Activated T-cell treated with anti-CD3 and anti-CD28 coated beads for 4 hours (primary cell): ENCODE data around the gene ARHGAP24.
"Not testable (repeated sequence)": the region's sequence is repeated elsewhere in the genome, so short reads cannot be mapped to it uniquely, and the experiment has no call there.

Experiments
- DNase-seq: peaks from one replicate; pipeline ENCODE4 v3.0.0-alpha.2; 2020

ARHGAP24 gene

DNA sequence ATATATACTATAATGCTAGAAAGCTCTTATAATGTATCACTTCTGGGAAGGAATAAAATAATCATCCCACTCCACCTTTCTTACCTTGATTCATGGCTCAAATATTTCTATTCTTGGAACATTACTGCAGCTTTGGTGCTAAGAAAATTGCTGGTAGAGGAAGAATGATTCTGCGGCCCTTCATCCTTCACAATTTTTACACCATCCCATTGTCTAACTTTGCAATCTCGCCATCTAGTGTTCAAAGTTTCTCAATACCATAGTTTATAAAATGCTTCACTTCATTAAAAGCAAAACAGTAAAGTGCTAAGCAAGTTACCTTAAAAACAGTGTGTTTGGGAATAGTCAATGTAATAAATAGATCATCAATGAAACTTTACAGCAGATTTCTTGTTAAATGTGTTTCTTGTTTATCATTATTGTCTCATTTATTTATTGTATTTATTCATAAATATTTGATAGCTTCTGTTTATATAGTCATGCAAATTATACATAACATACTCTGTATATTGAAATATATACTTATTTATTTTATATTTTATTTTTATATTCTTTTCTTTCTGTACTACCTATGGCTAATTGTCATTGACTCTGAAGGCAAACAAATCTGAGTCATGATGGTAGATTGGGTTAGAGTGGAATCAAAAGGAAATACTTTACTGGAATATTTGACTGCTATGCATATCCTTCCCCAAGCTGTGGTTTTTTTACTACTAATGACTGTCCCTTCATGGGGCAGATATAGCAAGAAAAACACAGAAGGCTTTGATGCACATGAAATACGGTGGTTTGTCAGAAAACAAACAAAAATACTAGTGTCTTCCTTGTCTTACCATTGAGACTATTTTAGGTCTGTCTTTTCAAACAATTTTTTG, 494.2 kb downstream of the ARHGAP24 start:
- DNase-seq, result no peak

DNA sequence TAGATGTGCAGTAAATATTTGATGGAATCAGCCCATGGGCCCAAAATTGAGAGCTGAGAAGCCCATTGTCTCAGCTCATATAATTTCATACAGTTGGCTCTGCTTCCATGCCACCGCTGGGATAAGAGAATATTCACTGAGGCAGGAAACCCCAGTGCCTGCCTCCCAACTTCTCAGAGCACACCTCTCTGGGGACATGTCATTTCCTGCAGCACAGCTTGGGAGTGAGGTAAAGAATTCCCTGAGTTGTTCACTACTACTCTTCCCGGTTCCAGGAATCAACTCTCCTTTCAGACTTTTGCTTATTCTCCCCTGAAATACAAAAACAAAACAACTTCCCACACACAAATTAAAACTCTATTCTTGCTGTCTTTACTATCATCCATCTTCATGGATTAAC, 495.6 kb downstream of the ARHGAP24 start:
- no peak for DNase-seq

DNA sequence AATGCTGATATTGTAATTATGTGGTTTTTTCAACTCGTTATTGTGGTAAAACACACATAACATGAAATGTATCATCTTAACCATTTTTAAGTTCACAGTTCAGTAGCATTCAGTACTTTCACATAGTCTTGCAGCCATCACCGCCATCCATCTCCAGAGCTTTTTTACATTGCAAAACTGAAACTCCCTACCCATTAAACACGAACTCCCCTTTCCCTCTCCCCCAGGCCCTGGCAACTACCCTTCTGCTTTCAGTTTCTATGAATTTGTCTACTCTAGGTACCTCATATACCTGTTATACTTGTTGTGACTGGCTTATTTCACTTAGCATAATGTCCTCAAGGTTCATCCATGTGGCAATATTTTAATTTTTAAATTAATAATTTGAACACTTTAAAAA, 504.3 kb downstream of the ARHGAP24 start:
- no peak for DNase-seq

DNA sequence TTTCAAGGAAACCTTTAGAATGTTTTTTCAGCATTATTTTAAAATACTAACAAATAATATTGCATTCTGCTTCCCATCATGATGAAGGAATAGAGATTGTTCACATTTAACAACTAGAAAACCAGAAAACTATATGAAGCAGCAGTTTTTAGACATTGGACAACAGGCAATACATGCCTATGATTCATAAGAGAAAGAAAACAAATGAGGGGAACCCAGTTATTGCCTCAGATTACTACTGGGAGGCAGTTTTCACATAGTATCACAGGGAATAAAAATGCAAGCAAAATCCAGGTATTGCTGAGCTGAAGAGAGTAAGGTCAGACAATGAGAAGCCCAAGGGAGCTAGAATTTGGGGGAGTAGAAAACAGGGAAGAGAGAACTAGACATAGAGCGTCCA, 511.3 kb downstream of the ARHGAP24 start:
- DNase-seq, result no peak

DNA sequence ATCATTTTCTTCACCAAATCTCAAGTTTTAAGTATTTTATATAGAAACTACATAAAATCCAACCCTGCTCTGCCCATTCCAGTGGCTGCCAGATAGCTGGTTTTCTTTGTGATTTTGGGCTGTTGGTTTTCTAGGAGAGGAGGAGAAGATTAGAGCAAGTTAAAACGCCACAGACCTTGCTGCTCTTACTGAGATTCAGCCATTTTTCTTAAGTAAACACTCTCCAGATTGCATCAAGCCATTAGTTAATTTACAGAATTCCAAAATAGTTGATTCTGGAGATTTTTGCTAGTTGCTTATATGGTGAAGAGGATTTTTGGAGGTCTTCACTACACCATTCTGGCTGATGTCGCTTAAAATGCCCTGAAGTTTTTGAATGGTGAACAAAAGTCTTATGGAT, 518.7 kb downstream of the ARHGAP24 start:
- no peak for DNase-seq

DNA sequence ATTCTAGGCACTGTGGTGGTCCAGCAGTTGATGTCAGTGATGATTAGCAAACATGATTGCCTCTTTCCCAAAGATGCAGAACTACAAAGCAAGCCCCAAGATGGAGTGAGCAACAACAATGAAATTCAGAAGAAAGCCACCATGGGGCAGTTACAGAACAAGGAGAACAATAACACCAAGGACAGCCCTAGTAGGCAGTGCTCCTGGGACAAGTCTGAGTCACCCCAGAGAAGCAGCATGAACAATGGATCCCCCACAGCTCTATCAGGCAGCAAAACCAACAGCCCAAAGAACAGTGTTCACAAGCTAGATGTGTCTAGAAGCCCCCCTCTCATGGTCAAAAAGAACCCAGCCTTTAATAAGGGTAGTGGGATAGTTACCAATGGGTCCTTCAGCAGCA, 519.6 kb downstream of the ARHGAP24 start:
- DNase-seq, result no peak

DNA sequence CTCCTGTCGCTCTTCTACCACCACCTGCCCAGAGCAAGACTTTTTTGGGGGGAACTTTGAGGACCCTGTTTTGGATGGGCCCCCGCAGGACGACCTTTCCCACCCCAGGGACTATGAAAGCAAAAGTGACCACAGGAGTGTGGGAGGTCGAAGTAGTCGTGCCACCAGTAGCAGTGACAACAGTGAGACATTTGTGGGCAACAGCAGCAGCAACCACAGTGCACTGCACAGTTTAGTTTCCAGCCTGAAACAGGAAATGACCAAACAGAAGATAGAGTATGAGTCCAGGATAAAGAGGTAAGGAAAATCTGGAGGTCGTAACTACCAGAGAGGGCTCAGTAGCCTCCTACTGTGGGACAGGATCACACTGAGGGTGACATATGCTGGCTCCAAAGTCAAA, 520.4 kb downstream of the ARHGAP24 start:
- DNase-seq, result no peak

DNA sequence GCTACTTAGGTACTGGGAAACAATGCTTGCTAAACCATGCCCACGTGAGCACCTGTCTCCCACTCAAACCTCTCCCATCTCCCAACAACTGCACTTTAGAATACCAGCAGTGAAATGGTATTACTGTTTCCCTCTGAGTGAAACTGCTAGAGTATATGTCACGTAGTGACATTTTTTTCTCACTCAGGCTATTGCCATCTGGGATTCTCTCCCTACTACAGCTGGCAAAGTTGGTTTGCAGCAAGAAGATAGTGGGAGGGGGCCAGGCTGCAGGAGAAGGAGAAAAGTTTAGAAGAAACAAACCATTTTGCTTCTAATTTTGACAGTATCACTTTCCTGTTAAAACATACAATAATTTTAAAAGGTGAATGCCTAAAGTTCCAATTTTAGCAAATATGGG, 526.6 kb downstream of the ARHGAP24 start:
- no peak for DNase-seq

DNA sequence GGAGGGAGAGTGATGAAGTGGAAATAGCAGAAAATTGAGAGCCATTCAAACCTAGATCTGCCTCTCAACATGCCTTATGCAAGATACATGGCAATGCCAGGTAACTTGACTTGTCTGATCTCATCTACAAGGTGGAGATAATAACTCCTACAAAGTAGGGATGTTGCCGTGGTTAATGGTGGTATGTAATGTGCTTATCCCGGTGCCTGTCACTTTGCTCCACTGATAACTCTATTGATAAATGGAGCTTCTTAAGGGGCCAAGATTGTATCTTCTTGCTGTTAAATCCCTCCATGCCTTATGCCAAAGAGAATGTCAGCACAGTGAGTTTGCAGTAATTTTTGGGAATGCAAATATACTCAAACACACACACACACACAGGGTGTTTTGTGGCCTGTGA, 529.1 kb downstream of the ARHGAP24 start:
- DNase-seq, result no peak

DNA sequence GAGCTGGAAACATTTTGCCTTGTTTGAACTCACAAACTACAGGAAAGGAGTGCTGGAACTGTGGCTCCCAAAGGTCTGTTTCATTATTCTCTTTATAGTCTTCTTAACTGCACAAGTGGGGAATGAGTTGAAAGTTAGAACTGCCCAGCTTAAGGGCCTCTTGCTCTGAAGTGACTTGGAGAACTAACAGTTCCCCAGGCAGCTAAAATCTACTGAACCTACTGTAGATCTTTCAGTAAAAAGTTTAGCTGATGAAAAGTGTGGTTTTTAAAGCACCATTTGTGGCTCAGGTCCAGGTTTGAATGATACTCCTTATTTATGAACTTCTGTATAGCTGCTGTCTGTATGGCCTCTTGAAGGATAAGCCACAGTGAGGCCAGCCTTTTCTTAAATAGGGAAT, 531.1 kb downstream of the ARHGAP24 start:
- no peak for DNase-seq

DNA sequence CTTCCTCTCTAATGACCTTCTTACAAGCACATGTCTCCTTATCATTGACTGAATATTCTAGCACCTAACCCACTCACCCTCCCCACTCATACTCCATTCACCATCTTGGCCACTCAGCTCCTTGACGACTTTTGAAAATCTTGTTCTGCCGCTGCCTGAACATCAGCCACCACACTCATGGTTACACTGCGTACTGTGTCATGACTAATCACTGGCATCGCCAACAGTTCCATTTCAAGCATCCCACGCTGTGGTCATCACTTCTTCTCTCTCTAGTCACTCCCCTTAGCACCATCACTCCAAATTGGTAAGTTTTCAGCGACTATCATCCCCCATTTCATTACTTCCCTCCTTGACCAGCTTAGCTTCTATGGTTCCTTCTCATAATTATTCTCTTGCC, 532.1 kb downstream of the ARHGAP24 start:
- no peak for DNase-seq

DNA sequence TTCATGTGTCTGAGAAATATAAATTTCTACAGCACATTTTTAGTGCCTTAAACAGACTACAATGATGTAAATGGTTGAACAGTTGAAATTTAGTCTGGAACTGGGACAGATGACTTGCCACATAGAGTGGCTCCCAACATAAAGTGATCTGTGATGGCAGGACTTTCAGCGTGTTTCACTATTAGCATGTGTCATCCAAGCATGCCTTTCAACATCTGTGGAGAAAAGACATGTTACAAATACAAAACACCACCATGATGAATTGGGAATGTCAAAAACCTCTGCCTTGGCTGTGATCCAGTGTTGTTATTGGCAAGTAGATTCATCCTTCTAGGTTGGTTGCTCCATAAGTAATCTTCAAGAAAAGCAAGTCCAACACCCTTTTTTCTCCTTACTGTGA, 536.2 kb downstream of the ARHGAP24 start:
- DNase-seq, result no peak

DNA sequence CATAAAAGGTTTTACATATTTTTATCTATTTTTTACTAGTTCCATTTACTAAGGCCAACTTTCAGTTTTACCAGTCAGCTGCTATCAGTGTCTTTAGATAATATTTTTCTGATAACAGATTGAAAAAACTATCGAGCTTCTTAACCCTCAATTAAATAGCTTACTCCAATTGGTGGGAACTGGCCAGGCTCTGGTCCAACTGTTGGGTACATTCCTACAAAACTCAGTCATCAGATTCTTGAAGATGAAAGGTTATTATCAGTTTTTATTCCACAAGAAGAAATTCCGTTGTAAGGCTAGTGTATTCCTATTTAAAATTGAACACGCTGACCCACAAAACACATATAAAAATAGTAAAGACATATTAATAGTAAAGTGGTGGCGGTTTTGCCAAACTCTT, 538.7 kb downstream of the ARHGAP24 start:
- DNase-seq, result no peak

DNA sequence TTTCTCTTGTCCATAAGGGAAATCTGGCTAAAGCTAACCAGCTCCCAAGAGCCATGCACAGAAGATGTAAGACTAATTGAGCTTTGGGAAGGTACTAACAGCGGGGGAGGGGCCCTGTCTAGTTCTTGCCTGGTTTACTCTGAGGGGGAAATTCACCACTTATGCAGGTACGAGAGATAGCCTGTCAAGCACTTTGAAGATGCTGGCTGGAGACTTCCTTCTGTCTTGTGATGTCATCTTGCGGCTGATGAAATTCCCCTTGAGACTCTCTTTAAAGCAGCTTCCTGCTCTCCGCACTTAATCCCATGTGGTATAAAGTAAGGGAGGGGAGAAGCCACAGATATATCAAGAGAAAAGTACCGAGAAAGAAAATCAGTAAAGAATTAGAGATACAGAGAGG, 539.6 kb downstream of the ARHGAP24 start:
- DNase-seq, result no peak

DNA sequence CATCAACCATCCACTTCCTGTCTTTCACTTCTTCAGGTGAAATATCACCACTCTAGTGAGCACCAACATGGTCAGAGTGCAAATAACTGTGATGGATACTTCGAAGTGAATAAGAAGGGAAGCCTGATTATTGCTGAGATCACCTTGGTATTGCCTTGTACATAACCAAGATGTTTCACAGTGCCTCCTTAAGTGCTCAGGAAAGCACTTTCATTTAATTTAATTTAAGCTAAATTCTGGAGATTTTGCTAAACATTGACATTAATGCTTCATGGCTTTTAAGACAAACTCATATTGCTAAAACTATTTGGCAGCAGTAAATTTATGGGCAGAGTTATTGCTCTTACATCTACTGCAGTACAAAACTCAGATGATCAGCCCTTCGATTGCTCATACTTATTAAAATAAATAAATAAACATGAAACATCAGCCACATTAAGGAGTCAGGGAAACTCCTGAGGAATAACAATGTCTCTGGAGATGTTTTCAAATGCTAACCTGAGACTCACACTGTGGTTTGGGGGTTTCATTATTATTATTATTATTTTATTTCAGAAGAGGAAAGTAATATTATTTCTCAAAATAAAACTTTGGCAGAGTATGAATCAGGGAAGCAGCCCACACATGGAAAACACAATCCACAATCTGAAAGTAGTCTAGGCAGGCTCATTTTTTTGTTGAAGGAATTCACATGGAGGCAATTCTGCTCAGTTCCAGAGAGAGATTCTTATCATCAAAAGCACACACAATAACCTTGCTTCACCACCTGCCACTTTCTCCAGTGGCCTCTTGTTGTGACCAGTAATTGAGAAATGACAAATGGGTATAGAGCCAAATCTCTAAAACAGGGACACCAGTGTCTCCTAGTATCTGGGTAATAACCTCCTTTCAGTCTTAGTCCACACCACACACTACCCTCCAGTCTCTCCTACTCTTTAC, 540.7 kb downstream of the ARHGAP24 start:
- no peak for DNase-seq

DNA sequence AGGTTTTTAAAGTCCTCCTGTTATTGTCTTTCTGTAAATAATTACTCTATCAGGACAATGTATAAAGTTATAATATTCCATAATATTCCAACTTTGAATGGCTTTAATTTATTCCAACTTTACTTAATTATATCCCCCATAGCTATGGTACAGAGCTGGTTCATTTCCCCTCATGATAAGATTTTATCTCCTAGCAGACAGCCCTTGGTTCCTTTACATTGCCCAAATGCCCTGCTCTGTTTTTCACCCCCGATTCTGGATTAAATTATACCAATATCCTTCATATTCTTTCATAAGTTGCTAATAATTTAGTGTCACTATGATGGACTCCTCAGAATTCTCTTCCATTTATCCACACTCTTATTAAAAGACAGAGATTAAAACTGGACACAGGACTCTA, 544.4 kb downstream of the ARHGAP24 start:
- DNase-seq, result no peak

DNA sequence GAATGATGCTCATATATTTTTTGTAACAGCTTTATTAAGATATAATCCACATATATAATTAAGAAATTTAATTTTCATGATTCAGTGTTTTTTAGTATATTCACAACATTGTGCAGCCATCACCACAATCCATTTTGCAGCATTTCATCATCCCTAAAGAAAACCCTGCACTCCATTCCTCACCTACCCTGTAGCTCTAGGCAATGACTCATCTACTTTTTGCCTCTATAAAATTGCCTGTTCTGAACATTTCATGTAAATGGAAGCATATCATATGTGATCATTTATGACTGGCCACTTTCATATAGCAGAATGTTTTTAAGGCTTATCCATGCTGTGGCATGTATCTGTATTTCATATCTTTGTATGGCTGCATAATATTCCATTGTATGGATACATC, 545.0 kb downstream of the ARHGAP24 start:
- DNase-seq, result no peak

DNA sequence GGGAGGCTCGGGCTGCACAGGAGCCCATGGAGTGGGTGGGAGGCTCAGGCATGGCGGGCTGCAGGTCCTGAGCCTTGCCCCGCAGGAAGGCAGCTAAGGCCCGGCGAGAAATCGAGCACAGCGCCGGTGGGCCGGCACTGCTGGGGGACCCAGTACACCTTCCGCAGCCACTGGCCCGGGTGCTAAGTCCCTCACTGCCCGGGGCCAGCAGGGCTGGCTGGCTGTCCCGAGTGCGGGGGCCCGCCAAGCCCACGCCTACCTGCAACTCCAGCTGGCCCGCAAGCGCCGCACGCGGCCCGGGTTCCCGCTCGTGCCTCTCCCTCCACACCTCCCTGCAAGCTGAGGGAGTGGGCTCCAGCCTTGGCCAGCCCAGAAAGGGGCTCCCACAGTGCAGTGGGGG, 546.7 kb downstream of the ARHGAP24 start:
- not testable (repeated sequence) for DNase-seq

DNA sequence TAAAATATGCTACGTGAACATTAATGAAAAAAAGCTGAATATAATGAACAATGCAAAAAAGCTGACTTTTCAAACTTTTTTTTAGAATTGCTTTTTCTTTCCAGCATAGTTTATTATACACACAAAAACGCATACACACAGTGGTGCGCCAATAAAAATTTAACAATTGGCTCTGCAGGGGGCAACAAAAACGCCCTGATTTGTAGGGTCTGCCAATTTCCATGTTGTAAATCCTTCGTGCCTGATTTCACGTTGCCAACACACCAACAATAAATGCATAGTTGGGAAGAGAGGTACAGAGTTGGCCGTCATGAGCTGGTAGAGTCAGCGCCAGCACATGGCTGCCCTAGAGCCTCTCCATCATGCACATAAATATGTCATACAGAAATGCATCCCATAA, 551.8 kb downstream of the ARHGAP24 start:
- DNase-seq, result no peak

DNA sequence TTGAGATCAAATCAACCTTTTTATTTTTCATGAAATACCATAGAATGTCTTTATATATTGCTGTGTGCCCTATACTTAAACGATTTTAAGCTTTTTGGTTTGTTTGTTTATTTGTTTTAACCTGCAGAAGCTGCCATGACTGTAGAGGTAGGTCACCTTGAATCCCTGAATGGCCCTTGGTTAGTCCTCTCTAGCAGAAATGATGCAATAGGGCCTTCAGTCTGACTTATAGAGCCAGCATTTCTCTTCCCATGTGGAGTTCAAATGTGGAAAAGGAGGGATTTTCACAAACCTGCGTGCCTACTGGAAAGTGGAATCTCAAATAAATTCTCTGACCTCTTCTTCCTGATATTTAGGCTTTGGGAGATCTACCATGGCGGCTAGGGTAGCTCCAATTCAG, 557.0 kb downstream of the ARHGAP24 start:
- DNase-seq, result no peak

DNA sequence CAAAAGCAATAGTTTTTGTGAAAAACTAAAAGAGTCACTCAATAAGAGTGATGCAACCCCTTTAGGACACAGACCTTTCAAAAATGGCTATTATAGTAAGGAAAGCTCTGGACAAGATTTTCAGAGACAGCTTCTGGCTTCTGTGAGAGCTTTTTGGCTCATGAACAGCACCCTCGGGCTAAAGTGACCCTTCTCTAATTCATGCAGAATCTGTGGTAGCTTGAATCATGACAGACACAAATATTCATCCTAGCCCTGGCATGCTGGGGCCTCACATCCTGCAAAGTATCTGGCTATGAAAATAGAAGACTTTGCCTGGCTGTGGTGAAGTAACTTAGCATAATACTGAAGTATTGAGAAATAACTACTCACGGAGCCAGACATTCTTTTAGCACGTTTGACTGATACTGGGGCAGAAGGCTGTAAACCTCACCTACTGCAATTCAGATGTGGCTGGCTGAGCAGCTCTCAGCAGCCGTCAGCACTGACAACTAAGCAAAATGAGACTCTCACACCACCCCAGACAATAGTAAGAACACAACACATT, 557.6 kb downstream of the ARHGAP24 start:
- DNase-seq, result no peak

DNA sequence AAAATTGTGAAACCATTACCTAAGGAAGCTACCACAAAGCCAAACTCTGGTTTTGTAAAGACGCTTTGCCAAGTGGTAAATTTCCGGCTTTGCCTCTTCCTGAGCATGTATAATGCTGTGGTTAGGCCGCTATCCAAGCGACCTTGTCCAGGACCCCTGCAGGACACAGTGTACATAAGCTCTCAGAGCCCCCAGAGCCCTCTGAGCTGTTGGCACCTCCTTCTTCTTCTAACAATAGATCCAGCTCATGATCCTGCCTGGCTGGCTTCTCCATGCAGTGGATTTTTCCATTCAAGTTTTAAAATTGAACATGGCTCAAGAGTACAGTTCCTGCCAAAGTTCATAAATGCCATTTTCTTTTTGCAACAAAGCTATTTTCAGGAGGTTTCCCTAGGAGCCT, 558.2 kb downstream of the ARHGAP24 start:
- DNase-seq, result no peak

DNA sequence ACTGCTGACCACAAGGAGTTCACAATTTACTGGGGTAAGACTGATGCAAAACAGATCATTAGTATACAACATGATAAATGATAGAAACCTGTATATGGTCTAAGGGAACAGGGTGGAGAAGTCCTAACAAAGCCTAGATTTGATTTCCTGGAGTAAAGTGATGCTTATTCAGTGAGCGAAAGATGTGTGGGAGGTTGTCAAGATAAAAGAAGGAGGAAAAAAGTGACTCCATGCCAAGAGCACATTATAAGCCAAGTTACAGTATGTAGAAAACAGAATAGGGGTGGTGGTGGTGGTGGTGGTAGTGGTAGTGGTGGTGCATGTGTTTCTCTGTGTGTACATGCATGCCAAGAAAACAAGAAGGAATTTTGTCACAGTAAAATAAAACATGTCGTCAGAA, 559.7 kb downstream of the ARHGAP24 start:
- DNase-seq, result no peak

DNA sequence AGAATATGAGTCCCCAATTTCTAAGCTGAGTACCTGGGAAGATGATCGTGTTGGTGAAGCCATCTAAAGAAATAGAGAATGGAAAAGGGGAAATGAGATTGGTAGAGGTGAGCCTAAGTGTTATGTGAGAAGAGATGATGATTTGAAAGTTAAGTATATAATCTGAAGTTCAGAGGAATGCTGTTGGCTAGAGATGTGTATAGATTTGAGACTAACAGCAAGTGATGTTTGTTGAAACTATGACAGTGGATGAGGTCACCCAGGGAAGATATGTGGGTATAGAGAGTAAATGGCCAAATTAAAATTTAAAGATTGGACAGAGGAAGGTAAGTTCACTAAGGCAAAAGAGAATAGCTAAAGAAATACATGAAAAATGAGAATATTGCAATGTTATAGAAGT, 560.7 kb downstream of the ARHGAP24 start:
- no peak for DNase-seq
